Measurements from ENCODE around the gene POLRMT.

DNA sequence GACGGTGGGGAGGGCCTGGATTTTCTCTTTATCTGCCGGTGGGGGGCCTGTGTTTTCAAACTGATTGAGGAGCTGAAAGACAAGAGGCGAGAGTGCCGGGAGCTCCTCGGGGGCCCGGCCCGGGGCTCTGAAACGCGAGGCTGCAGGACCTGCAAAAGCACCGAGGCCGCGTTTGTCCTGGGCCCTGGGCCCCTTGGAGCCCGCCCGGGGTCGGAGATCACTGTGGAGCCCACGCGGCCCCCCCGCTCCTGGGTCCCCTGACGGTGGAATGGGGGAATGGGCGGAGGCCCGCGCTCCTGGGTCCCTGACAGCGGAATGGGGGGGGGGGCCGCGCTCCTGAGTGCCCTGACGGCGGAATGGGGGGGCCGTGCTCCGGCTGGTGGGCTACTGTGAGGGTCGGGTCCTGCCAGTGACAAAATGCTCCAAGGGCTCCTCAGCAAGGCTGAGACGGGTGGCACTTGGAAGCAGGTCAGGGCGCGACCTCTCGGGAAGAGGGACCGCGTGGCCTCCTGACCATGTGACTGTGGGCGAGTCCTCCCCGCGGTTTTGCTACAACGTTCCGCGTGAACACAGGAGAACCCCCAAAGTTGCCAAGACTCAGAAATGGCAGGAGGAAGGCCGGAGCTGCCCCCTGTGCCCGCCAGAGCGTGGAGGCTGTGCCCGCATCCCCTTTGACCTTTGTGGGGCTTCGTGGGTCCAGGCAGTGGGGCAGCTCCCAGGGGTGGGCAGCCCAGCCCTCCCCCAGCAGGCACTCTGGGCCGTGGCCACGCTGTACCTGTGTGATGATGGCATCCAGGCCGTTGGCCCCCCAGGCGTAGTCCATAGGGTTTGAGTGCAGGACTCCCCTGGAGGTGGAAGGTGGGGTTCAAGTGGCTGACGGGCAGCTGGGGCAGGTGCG lies 15.8 kb upstream of the POLRMT start:
- no peak for TF ChIP-seq POLR2A (IDR thresholded peaks at IDR 0.05)
- TF ChIP-seq, protein P1, sequence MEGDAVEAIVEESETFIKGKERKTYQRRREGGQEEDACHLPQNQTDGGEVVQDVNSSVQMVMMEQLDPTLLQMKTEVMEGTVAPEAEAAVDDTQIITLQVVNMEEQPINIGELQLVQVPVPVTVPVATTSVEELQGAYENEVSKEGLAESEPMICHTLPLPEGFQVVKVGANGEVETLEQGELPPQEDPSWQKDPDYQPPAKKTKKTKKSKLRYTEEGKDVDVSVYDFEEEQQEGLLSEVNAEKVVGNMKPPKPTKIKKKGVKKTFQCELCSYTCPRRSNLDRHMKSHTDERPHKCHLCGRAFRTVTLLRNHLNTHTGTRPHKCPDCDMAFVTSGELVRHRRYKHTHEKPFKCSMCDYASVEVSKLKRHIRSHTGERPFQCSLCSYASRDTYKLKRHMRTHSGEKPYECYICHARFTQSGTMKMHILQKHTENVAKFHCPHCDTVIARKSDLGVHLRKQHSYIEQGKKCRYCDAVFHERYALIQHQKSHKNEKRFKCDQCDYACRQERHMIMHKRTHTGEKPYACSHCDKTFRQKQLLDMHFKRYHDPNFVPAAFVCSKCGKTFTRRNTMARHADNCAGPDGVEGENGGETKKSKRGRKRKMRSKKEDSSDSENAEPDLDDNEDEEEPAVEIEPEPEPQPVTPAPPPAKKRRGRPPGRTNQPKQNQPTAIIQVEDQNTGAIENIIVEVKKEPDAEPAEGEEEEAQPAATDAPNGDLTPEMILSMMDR (IDR thresholded peaks at IDR 0.05) = no peak
